Natural killer cell treated with Interleukin-12 subunit alpha and Interleukin-12 subunit beta and Interleukin-15 and Interleukin-18, amount 100 ng/mL, for 72 hours (primary cell): ENCODE data around the gene ARHGAP11B. TPM values are rescaled to one million over a fixed set of nuclear protein-coding genes. Genes with fewer than 3 reads are reported as not detected.
"Not testable (repeated sequence)": the region's sequence is repeated elsewhere in the genome, so short reads cannot be mapped to it uniquely, and the experiment has no call there.

Experiments used
- ATAC-seq, 2 donors: fragments of 150-1000 bp; cut with Tn5 transposase in 1 of 2; sonication (Bioruptor Pico), chemical (Tn5 transposase) in 1 of 2; 2 replicates each; pipeline ENCODE4 v1.10.0; 2021
- DNase-seq: peaks from one replicate; pipeline ENCODE4 v3.0.0; 2022; ENCODE audit warnings: low spot score
- H3K27ac Mint-ChIP-seq, 2 donors: 1 replicate in 1 of 2; 2 replicates in 1 of 2; pipeline ENCODE4 v1.8.0; 2022; ENCODE audit warnings: mixed read lengths in 2 of 2, mild to moderate bottlenecking in 1 of 2, moderate library complexity in 1 of 2
- H3K27me3 Mint-ChIP-seq, 2 donors: 1 replicate in 1 of 2; 2 replicates in 1 of 2; pipeline ENCODE4 v1.8.0; 2022; ENCODE audit warnings: mixed read lengths in 2 of 2
- H3K36me3 Mint-ChIP-seq: one replicate; pipeline ENCODE4 v1.8.0; 2022; ENCODE audit warnings: mixed read lengths
- H3K4me1 Mint-ChIP-seq, 2 donors: 1 replicate in 1 of 2; 2 replicates in 1 of 2; pipeline ENCODE4 v1.8.0; 2022; ENCODE audit warnings: low read depth in 2 of 2, mixed read lengths in 2 of 2, mild to moderate bottlenecking in 1 of 2
- H3K4me3 Mint-ChIP-seq: one replicate; pipeline ENCODE4 v1.8.0; 2022; ENCODE audit warnings: mixed read lengths
- H3K9me3 Mint-ChIP-seq: 2 replicates; pipeline ENCODE4 v1.8.0; 2022; ENCODE audit warnings: mixed read lengths
- total RNA-seq, 2 donors: library from RNA; stranded (reverse); gene quantifications; one replicate each; pipeline ENCODE4 v1.2.3, GENCODE V29; 2022

The ARHGAP11B gene

GRCh38 chr15:30675126-30675525, 49.2 kb downstream of the ARHGAP11B start:
- no peaks in the 10 kb centered on the region for H3K27me3 Mint-ChIP-seq
- no peak overlapping the region for H3K27ac Mint-ChIP-seq
- no peak overlapping the region for H3K4me3 Mint-ChIP-seq
- H3K9me3 Mint-ChIP-seq, result no peaks in the 10 kb centered on the region
- peaks cover 5% of the 10 kb centered on the region for H3K36me3 Mint-ChIP-seq
- no peak for ATAC-seq
- DNase-seq, result no peak
- H3K4me1 Mint-ChIP-seq, result peaks cover 4 to 7% of the 10 kb centered on the region in 2 donors

GRCh38 chr15:30675891-30676290, 50.0 kb downstream of the ARHGAP11B start:
- not testable (repeated sequence) for H3K36me3 Mint-ChIP-seq, H3K27me3 Mint-ChIP-seq, DNase-seq, H3K27ac Mint-ChIP-seq, H3K4me3 Mint-ChIP-seq, H3K9me3 Mint-ChIP-seq, H3K4me1 Mint-ChIP-seq
- peak in 1 of 2 donors; percentile 11 for ATAC-seq

- ATAC-seq, H3K36me3 Mint-ChIP-seq, DNase-seq, H3K4me1 Mint-ChIP-seq, H3K27me3 Mint-ChIP-seq, H3K9me3 Mint-ChIP-seq, H3K27ac Mint-ChIP-seq, H3K4me3 Mint-ChIP-seq: not testable (repeated sequence)
These were observed 55.1 kb downstream of the ARHGAP11B start for GRCh38 chr15:30680997-30681396.

GRCh38 chr15:30685709-30686285, 59.9 kb downstream of the ARHGAP11B start:
- not testable (repeated sequence) for H3K4me1 Mint-ChIP-seq, DNase-seq, H3K9me3 Mint-ChIP-seq, H3K4me3 Mint-ChIP-seq, H3K27ac Mint-ChIP-seq, H3K27me3 Mint-ChIP-seq, H3K36me3 Mint-ChIP-seq
- peak in 1 of 2 donors; percentile 31 for ATAC-seq

- H3K27me3 Mint-ChIP-seq, H3K4me1 Mint-ChIP-seq, H3K36me3 Mint-ChIP-seq, H3K9me3 Mint-ChIP-seq, H3K27ac Mint-ChIP-seq, H3K4me3 Mint-ChIP-seq, ATAC-seq, DNase-seq: not testable (repeated sequence)
These were observed 60.7 kb downstream of the ARHGAP11B start for GRCh38 chr15:30686651-30687050.

Other genes starting within 250 kb of the ARHGAP11B start
- gene CHRFAM7A, start 232.6 kb upstream of the ARHGAP11B start, total RNA-seq, result 1 to 10 TPM; 2.4 to 4.8 TPM
- 10 to 100 TPM; 53.4 to 70.9 TPM for gene GOLGA8R, start 211.9 kb upstream of the ARHGAP11B start, total RNA-seq
- gene GOLGA8Q, start 74.1 kb upstream of the ARHGAP11B start, total RNA-seq, result 10 to 100 TPM; 27.5 to 28.6 TPM
- gene GOLGA8H, start 22.1 kb upstream of the ARHGAP11B start, total RNA-seq, result 1 to 10 TPM in 1 of 2 donors, under 1 TPM in 1; 0.55 to 1.7 TPM